ENCODE results near the gene CD47. TPM values are rescaled to one million over a fixed set of nuclear protein-coding genes. Genes with fewer than 3 reads are reported as not detected.

CD47 gene
- total and polyA plus RNA-seq, 2 of the 4 experiments (the other 2 are of a cell fraction): 45.9 to 52.0 TPM

DNA sequence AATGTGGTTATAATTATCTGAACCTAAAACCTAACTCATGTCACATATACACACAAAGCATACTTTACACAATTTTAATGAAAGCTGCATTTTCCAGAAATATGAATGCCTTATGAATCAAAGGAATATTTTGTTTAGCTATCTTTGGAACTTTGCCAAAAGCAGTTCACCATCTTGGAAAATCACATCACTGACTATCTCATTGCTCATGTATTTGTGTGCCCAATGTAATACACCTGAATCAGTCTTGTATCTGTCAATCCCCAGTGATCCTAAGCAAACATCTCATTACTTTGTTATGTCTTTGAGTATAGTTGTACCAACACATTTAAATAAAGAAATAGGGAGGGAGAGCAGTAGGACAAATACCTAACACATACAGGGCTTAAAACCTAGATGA, 15.6 kb upstream of the CD47 start:
- Histone ChIP-seq H2BK15ac (ENCODE audit: low read depth, low read length) (no peak overlapping the region), H2AFZ (replicated peaks; ENCODE audit: low read length, poor library complexity) (no peak overlapping the region), H2AK9ac (replicated peaks; ENCODE audit: low read depth, low read length, poor library complexity) (no peak overlapping the region), H3K14ac (replicated peaks; ENCODE audit: low read depth, low read length) (no peak overlapping the region), H4K91ac (ENCODE audit: insufficient read depth, low read depth, low read length) (no peak overlapping the region), H4K8ac (ENCODE audit: low read depth in 2 of 2, low read length in 2 of 2) (no peak overlapping the region), H3K9me3 (ENCODE audit: control insufficient read depth, insufficient read depth, low read length) (no peaks in the 10 kb centered on the region), H3K56ac (ENCODE audit: extremely low read depth, insufficient read depth, low read length) (no peak overlapping the region), H3K9me1 (ENCODE audit: insufficient read depth, low read length) (peaks cover 6% of the 10 kb centered on the region; the same call in 1 of the 2 replicates), H2BK5ac (ENCODE audit: low read depth, low read length, poor library complexity, severe bottlenecking) (no peak overlapping the region), H3K27me3 (ENCODE audit: control insufficient read depth, insufficient read depth, low read length) (no peaks in the 10 kb centered on the region), H3K4me3 (ENCODE audit: insufficient read depth, low read depth, low read length) (no peak overlapping the region), H2AK5ac (ENCODE audit: low read depth, low read length) (no peak overlapping the region), H4K5ac (ENCODE audit: low read depth, low read length) (no peak overlapping the region), H2BK120ac (ENCODE audit: low read depth, low read length) (no peak overlapping the region), H3K4ac (ENCODE audit: low read depth, low read length) (no peak overlapping the region), H3K4me2 (ENCODE audit: low read depth, low read length) (no peak overlapping the region), H3K9ac (ENCODE audit: low read depth, low read length) (no peak overlapping the region), H3K23ac (ENCODE audit: low read depth, low read length) (no peak overlapping the region), H2BK20ac (ENCODE audit: low read depth, low read length) (no peak overlapping the region), H4K20me1 (ENCODE audit: insufficient read depth, low read length) (no peaks in the 10 kb centered on the region), H3K4me1 (ENCODE audit: control insufficient read depth, insufficient read depth, low read length) (peaks cover 8% of the 10 kb centered on the region), H3K79me1 (ENCODE audit: low read depth in 1 of 2, low read length in 2 of 2) (no peaks in the 10 kb centered on the region), H3K18ac (ENCODE audit: low read depth, low read length) (no peak overlapping the region), H3K27ac (ENCODE audit: insufficient read depth, low read length) (no peak overlapping the region), H3K36me3 (ENCODE audit: control insufficient read depth, insufficient read depth, low read length) (no peaks in the 10 kb centered on the region)
- CTCF ChIA-PET: no interaction called here
- POLR2A ChIA-PET (ENCODE audit: unreplicated experiment): no interaction called here
- no TSS peak for BruUV-seq (replicated peaks)
- in situ Hi-C loops (cut with MboI; ENCODE audit: low sequenced_read_pairs): no loop called here
- DNase-seq (no peak), ATAC-seq (ENCODE audit: low read depth) (no peak)
- dilution Hi-C loops (cut with HindIII; ENCODE audit: low sequenced_read_pairs, unreplicated experiment): no loop called here
- TF ChIP-seq MXI1 (IDR thresholded peaks at IDR 0.05; ENCODE audit: borderline replicate concordance, low read depth, low read length): no peak
- TF ChIP-seq, protein P1, sequence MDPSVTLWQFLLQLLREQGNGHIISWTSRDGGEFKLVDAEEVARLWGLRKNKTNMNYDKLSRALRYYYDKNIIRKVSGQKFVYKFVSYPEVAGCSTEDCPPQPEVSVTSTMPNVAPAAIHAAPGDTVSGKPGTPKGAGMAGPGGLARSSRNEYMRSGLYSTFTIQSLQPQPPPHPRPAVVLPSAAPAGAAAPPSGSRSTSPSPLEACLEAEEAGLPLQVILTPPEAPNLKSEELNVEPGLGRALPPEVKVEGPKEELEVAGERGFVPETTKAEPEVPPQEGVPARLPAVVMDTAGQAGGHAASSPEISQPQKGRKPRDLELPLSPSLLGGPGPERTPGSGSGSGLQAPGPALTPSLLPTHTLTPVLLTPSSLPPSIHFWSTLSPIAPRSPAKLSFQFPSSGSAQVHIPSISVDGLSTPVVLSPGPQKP (IDR thresholded peaks at IDR 0.05; ENCODE audit: borderline replicate concordance, low read depth, low read length): no peak
- TF ChIP-seq CHD1 (IDR thresholded peaks at IDR 0.05; ENCODE audit: low read depth, low read length): no peak
- TF ChIP-seq NFE2L2 (IDR thresholded peaks at IDR 0.05; ENCODE audit: low read depth, low read length): no peak
- TF ChIP-seq RFX5 (IDR thresholded peaks at IDR 0.05; ENCODE audit: low read depth, low read length): no peak
- no peak for TF ChIP-seq SMC3 (IDR thresholded peaks at IDR 0.05; ENCODE audit: low read depth, low read length)
- TF ChIP-seq, protein P2, sequence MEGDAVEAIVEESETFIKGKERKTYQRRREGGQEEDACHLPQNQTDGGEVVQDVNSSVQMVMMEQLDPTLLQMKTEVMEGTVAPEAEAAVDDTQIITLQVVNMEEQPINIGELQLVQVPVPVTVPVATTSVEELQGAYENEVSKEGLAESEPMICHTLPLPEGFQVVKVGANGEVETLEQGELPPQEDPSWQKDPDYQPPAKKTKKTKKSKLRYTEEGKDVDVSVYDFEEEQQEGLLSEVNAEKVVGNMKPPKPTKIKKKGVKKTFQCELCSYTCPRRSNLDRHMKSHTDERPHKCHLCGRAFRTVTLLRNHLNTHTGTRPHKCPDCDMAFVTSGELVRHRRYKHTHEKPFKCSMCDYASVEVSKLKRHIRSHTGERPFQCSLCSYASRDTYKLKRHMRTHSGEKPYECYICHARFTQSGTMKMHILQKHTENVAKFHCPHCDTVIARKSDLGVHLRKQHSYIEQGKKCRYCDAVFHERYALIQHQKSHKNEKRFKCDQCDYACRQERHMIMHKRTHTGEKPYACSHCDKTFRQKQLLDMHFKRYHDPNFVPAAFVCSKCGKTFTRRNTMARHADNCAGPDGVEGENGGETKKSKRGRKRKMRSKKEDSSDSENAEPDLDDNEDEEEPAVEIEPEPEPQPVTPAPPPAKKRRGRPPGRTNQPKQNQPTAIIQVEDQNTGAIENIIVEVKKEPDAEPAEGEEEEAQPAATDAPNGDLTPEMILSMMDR (conservative IDR thresholded peaks at IDR 0.05; ENCODE audit: low read depth, low read length): no peak
- TF ChIP-seq FOS (IDR thresholded peaks at IDR 0.05; ENCODE audit: low read depth, low read length): no peak
- TF ChIP-seq, protein P3, sequence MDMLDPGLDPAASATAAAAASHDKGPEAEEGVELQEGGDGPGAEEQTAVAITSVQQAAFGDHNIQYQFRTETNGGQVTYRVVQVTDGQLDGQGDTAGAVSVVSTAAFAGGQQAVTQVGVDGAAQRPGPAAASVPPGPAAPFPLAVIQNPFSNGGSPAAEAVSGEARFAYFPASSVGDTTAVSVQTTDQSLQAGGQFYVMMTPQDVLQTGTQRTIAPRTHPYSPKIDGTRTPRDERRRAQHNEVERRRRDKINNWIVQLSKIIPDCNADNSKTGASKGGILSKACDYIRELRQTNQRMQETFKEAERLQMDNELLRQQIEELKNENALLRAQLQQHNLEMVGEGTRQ (IDR thresholded peaks at IDR 0.05; ENCODE audit: low read depth, low read length): no peak
- no peak for TF ChIP-seq RAD21 (IDR thresholded peaks at IDR 0.05; ENCODE audit: low read length)
- intact Hi-C loops (cut with micrococcal nuclease): no loop called here

Measured in IMR-90 (cell line).